ENCODE measurements around the gene LEPR.
"Not testable (repeated sequence)": the region's sequence is repeated elsewhere in the genome, so short reads cannot be mapped to it uniquely, and the experiment has no call there.

DNA sequence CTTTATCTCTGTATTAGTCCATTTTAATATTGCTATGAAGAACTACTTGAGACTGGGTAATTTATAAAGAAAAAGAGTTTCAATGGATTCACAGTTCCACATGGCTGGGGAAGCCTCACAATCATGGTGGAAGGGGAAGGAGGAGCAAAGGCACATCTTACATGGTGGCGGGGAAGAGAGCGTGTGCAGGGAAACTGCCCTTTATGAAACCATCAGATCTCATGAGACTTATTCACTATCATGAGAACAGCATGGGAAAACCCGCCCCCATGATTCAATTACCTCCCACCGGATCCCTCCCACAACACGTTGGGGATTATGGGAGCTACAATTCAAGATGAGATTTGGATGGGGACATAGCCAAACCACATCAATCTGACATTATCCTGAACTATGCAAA, 36.0 kb upstream of the LEPR start:
- TF ChIP-seq CTCF, POLR2AphosphoS5, POLR2A, EP300 (IDR thresholded peaks at IDR 0.05): not testable (repeated sequence)
